SH-SY5Y (cell line): ENCODE measurements around the gene XPR1.

Experiments
- GATA2 ChIP-seq: IDR thresholded peaks from 2 replicates; pipeline ENCODE4 v1.6.1; 2011; ENCODE audit warnings: mild to moderate bottlenecking, low read depth, low read length
- GATA3 ChIP-seq: IDR thresholded peaks from 2 replicates; pipeline ENCODE4 v1.6.1; 2011; ENCODE audit warnings: low read depth, mild to moderate bottlenecking, low read length, moderate library complexity

DNA sequence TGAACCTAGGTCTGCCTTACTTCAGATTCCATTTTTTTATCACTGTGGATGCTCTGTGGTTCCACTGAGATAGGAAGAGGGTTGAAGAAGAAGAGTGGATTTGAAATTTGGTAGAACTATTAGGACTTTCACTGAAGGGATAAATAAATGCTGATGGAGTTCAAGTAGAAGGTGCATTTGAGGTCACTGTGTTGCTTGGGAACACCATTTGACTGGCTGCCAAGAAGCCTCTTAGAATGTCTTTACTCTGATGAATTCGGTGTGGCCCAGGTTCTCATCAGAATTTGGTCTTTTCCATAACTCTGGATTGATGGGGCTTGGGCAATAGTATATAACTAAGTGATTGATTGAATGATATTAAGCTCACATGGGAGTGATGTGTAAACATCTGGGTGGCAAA lies 11.9 kb downstream of the XPR1 start:
- no peak for TF ChIP-seq GATA2
- TF ChIP-seq GATA3, result no peak
